Measurements from ENCODE around the gene RHOT2.

Gene RHOT2

DNA sequence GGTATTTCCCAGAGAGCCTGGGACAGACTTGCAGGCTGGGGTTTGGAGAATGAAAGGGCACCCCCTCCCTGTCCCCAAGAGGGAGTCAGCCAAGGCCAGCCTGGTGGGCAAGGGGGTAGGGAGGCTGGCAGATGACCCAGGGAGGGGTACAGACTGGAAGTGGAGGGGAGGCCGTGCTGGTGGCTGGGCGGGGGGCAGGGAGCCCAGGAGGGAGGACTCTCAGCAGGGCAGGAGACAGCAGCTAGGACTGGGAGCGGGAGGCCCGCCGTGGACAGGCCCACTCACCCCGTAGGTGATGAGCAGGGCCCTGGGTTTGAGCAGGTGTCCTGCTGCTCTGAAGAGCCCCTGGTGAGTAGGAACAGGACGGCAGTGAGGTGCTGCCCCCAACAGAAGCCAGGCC is 32.9 kb upstream of the RHOT2 start:
- TF ChIP-seq, protein P1, sequence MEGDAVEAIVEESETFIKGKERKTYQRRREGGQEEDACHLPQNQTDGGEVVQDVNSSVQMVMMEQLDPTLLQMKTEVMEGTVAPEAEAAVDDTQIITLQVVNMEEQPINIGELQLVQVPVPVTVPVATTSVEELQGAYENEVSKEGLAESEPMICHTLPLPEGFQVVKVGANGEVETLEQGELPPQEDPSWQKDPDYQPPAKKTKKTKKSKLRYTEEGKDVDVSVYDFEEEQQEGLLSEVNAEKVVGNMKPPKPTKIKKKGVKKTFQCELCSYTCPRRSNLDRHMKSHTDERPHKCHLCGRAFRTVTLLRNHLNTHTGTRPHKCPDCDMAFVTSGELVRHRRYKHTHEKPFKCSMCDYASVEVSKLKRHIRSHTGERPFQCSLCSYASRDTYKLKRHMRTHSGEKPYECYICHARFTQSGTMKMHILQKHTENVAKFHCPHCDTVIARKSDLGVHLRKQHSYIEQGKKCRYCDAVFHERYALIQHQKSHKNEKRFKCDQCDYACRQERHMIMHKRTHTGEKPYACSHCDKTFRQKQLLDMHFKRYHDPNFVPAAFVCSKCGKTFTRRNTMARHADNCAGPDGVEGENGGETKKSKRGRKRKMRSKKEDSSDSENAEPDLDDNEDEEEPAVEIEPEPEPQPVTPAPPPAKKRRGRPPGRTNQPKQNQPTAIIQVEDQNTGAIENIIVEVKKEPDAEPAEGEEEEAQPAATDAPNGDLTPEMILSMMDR (IDR thresholded peaks at IDR 0.05): no peak

DNA sequence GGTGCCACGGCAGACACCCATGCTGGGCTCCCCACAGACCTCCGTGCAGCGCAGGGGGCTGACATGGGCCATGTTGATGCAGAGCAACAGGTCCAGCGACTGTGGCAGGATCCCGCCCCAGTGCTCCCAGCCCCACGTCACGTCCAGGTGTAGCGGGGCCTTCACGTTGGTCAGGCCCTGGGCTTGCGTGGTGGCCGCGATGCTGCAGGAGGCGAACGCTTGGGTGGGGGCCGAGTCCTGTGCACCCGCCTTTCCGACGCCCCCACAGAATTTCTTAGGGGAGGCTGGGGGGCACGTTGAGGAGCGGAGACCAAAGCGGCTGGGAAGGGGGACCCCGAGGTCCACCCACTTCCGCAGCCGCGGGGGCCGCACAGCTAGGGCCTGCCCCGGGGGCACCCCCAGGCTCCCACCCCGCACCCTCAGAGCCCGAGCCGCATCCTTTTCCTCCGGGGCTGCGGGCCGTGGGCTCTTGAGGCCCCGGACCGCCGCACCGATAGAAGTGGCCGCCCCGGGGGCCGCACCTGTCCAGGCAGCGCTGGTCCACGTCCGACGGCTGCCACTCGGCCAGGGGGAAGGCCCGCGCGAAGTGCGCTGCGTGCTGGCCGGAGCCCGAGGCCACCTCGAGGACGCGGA is 32.2 kb upstream of the RHOT2 start:
- TF ChIP-seq, protein P1 (IDR thresholded peaks at IDR 0.05): no peak

DNA sequence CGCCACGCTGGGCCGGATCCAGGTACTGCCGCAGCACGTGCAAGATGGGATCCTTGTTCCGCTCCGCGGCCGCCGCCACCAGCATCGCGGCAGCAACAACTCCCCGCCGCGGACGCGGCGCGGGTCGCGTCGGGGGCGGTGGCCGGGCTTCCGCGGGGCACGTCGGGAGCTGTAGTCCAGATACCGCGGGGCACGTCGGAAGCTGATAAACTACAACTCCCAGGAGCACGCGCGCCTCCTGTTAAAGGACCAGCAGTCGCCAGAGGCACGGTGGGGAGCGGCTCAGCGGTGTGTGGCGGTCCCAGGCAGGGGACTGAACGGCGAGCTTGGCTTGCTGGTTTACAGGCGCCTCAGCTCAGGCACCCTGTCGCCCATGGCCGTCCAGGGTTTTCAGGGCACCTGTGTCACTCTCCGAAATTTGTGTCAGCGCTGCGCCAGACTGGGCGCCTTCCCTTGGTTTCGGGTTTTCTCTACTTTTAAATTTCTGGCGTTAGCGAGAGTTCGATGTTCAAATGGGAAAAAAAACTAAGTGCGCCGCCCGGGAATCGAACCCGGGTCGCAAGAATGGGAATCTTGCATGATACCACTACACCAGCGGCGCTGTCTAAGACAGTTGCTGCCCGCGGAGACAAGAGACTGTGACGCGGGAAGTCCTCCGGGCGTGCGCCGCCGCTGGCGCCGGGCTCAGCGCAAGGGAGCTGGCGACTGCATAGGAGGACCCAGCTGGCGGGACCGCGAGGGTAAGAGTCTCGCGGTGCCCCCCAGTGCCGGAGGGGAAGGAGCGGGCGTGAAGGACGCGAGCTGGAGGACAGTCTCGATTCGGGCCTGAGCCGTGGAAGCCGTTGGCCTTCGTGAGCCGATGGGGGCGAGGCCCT is 31.5 kb upstream of the RHOT2 start, which contains the start of gene METTL26:
Gene METTL26, minus strand, starts transcription at position 100 of the 875 bp plus-strand sequence. Its CDS starts 15 bp downstream, at position 85.
- TF ChIP-seq, protein P1 (IDR thresholded peaks at IDR 0.05): no peak

DNA sequence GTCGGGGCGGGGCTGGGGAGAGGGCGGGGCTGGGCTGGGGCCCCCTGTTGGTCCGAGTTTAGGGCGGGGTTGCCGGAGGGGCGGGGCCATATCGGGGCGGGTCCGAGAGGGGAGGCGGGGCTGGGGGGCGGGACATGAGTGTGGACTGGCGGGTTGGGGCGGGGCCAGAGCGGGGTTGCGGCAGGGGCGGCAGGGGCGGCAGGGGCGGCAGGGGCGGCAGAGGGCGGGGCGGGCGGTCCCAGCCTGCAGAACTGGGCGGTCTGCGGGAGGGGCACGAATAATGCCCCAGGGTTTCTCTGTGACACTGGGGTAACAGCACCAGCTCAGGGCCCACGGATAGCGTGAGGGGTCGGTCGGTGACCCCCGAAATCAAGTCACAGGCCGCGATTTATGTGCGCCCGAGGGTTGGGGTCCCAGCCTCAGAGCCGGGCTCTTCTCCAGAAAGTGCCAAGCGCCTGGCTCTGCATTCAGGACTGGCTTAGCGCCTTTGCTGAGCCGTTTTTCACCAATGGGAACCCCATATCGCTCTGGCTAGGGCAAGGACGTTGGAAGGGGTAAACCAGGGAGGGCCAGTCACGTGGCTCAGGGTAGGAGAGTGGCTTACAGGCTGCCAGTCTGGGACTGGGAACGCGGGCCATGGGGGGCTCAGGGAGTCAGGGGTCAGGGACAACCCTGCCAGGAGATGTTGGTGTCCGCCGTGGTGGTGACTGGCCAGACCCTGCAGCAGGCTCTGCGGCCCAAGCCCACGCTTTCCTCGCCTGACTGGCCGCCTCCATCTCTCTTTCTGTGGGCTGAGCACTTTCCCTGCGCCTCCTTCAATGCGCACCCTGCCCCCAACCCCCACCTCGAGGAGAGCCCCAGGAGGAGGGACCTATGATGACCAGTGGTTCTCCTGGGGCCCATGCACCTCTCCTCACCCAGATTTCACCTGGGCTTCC is 30.6 kb upstream of the RHOT2 start:
- TF ChIP-seq, protein P1 (IDR thresholded peaks at IDR 0.05): no peak

DNA sequence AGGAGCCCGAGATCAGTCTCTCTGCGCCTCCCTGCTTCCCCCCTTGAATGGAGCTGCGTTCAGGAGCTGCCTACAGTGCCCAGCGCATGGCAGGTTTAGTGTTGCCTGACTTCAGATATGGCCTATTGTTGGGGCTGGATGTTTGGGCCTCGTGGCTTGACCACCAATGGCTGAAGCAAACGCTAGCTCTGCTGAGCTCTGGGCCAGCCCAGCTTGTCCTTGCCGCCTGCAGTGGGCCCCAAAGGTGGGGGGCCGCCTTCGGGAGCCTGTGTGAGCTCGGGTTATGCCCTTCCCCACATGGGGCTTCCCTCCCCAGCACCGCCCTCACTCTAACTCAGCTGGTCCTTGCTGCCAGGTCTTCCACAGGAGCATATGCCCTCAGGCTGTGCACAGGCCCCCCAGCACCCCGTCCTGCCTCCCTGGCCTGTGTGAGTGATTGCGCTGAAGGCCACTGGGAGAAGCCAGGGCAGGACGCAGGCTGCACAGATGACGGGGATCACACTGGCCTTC is 29.8 kb upstream of the RHOT2 start:
- TF ChIP-seq, protein P1 (IDR thresholded peaks at IDR 0.05): no peak

DNA sequence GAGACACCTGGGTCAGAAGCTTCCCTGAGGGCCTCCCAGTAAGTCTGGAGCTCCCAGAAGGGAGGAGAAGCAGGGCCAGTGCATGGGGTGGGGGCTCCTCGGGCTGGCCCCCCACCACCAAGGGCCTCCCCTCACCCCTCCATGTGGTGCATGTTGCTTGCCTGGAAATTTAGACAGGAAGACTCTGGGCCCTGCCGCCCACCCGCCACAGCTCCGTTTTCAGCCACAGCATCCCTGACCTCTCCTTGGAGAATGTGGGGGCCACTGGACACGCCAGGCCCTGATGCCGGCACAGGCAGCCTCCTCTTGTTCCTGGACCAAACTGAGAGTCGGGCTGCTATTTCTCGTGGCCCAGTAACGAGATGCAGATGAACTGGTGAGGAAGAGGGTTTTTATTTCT is 29.1 kb upstream of the RHOT2 start:
- TF ChIP-seq, protein P1 (IDR thresholded peaks at IDR 0.05): no peak

DNA sequence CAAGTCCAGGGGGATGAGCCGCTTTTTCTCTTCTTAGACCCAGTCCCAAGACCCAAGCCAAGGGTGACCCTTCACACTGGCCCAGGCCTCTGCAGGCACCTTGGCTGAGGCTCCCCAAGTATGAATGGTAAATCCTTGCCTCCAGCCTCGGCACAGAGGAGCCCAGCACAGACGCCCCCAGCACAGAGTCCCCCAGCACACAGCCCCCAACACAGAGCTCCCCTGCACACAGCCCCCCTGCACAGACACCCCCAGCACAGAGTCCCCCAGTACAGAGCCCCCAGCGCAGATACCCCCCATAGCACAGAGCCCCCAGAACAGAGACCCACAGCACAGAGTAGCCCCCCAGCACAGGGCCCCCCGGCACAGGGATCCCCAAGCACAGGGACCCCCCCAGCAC is 27.3 kb upstream of the RHOT2 start:
- TF ChIP-seq, protein P1 (IDR thresholded peaks at IDR 0.05): no peak
